ENCODE data around the gene CFAP57.

Gene CFAP57

GRCh38 chr1:43229826-43230780, 58.0 kb downstream of the CFAP57 start:
- DNase-seq: no peak

- no peak for DNase-seq
Measured at GRCh38 chr1:43232074-43232473, 59.9 kb downstream of the CFAP57 start.

- DNase-seq: no peak
Measured at GRCh38 chr1:43232482-43232881, 60.4 kb downstream of the CFAP57 start.

GRCh38 chr1:43233631-43234030, 61.5 kb downstream of the CFAP57 start:
- DNase-seq: no peak

GRCh38 chr1:43234267-43234666, 62.1 kb downstream of the CFAP57 start:
- no peak for DNase-seq

- no peak for DNase-seq
Measured at GRCh38 chr1:43235040-43235439, 62.9 kb downstream of the CFAP57 start.

GRCh38 chr1:43235451-43236121, 63.5 kb downstream of the CFAP57 start:
- DNase-seq: peak in 1 of 3 experiments; percentile 2

GRCh38 chr1:43237121-43237520, 65.0 kb downstream of the CFAP57 start:
- DNase-seq: no peak

- peak; percentile 25 to 73 (median 28) for DNase-seq
Measured at GRCh38 chr1:43238085-43238484, 66.0 kb downstream of the CFAP57 start.

- DNase-seq: no peak
Measured at GRCh38 chr1:43238991-43239469, 66.9 kb downstream of the CFAP57 start.

- DNase-seq: no peak
Measured at GRCh38 chr1:43239484-43239883, 67.4 kb downstream of the CFAP57 start.

- no peak for DNase-seq
Measured at GRCh38 chr1:43241413-43241836, 69.3 kb downstream of the CFAP57 start.

- DNase-seq: no peak
Measured at GRCh38 chr1:43243299-43243698, 71.2 kb downstream of the CFAP57 start.

GRCh38 chr1:43246466-43247213, 74.5 kb downstream of the CFAP57 start:
- no peak for DNase-seq

GRCh38 chr1:43247256-43247921, 75.3 kb downstream of the CFAP57 start:
- no peak for DNase-seq

GRCh38 chr1:43250351-43250761, 78.2 kb downstream of the CFAP57 start:
- no peak for DNase-seq

GRCh38 chr1:43251024-43251423, 78.9 kb downstream of the CFAP57 start:
- no peak for DNase-seq

- DNase-seq: no peak
Measured at GRCh38 chr1:43252225-43252624, 80.1 kb downstream of the CFAP57 start.

- no peak for DNase-seq
Measured at GRCh38 chr1:43253173-43253572, 81.0 kb downstream of the CFAP57 start.

GRCh38 chr1:43253876-43254275, 81.7 kb downstream of the CFAP57 start:
- no peak for DNase-seq

GRCh38 chr1:43255438-43256210, 83.5 kb downstream of the CFAP57 start:
- no peak for DNase-seq
